Type B pancreatic cell (in vitro differentiated cells): ENCODE data around the gene CCDC80. TPM values are rescaled to one million over a fixed set of nuclear protein-coding genes. Genes with fewer than 3 reads are reported as not detected.

Source experiments
- DNase-seq: peaks from one replicate; pipeline ENCODE4 v3.0.0; 2021; ENCODE audit warnings: mixed read lengths; ENCODE audit not compliant: unreplicated experiment; ENCODE audit errors: extremely low spot score
- H3K27ac Mint-ChIP-seq: 2 replicates; pipeline ENCODE4 v1.8.0; 2021; ENCODE audit warnings: mild to moderate bottlenecking, mixed read lengths
- H3K27me3 Mint-ChIP-seq: 2 replicates; pipeline ENCODE4 v1.8.0; 2021; ENCODE audit warnings: mixed read lengths
- H3K36me3 Mint-ChIP-seq: 2 replicates; pipeline ENCODE4 v1.8.0; 2021; ENCODE audit warnings: mixed read lengths
- H3K4me1 Mint-ChIP-seq: one replicate; pipeline ENCODE4 v1.8.0; 2021; ENCODE audit warnings: mixed read lengths; ENCODE audit not compliant: unreplicated experiment
- H3K4me3 Mint-ChIP-seq: 2 replicates; pipeline ENCODE4 v1.8.0; 2021; ENCODE audit warnings: mild to moderate bottlenecking, mixed read lengths
- H3K9me3 Mint-ChIP-seq: 2 replicates; pipeline ENCODE4 v1.8.0; 2021; ENCODE audit warnings: mixed read lengths
- total RNA-seq: library from RNA; stranded (reverse); gene quantifications from 2 replicates; pipeline ENCODE4 v1.2.1, GENCODE V29; 2021; ENCODE audit warnings: low replicate concordance
- TF ChIP-seq, protein P1 (sequence below): fragments of 200-600 bp; sonication (generic); conservative IDR thresholded peaks from 2 replicates; pipeline ENCODE4 v1.5.0; 2021; ENCODE audit warnings: antibody characterized with exemption, mild to moderate bottlenecking

CCDC80 gene
- total RNA-seq, 1 donor from 2014 or later: 174 TPM

DNA sequence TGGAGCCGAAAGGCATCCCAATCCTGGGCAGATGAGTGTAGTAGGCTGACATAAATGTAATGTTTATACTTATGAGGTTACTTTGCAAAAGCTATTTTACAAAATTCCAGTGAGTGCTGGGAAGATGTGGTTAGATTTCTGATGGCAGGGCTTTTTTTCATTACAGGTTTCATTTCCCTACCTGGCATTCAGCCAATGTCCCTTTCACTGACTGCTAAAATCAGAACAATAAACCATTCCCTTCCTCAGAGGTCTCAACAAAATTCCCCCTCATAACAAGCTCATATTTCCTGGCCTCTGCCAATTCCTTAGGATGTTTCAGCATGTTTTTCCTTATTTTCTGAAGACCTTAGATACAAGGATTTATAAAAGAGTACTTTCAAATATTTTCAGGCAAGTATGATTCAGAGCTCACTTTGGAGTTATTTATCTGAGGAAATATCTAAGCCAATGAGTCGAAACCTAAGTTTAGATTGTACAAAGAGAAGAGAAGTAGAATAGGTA lies 40.9 kb upstream of the CCDC80 start:
- H3K27me3 Mint-ChIP-seq: no peaks in the 10 kb centered on the region
- H3K4me3 Mint-ChIP-seq: no peak overlapping the region
- TF ChIP-seq, protein P1, sequence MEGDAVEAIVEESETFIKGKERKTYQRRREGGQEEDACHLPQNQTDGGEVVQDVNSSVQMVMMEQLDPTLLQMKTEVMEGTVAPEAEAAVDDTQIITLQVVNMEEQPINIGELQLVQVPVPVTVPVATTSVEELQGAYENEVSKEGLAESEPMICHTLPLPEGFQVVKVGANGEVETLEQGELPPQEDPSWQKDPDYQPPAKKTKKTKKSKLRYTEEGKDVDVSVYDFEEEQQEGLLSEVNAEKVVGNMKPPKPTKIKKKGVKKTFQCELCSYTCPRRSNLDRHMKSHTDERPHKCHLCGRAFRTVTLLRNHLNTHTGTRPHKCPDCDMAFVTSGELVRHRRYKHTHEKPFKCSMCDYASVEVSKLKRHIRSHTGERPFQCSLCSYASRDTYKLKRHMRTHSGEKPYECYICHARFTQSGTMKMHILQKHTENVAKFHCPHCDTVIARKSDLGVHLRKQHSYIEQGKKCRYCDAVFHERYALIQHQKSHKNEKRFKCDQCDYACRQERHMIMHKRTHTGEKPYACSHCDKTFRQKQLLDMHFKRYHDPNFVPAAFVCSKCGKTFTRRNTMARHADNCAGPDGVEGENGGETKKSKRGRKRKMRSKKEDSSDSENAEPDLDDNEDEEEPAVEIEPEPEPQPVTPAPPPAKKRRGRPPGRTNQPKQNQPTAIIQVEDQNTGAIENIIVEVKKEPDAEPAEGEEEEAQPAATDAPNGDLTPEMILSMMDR: no peak
- no peaks in the 10 kb centered on the region for H3K36me3 Mint-ChIP-seq
- no peaks in the 10 kb centered on the region for H3K9me3 Mint-ChIP-seq
- DNase-seq: no peak
- no peak overlapping the region for H3K27ac Mint-ChIP-seq
- peaks cover 35% of the 10 kb centered on the region for H3K4me1 Mint-ChIP-seq

DNA sequence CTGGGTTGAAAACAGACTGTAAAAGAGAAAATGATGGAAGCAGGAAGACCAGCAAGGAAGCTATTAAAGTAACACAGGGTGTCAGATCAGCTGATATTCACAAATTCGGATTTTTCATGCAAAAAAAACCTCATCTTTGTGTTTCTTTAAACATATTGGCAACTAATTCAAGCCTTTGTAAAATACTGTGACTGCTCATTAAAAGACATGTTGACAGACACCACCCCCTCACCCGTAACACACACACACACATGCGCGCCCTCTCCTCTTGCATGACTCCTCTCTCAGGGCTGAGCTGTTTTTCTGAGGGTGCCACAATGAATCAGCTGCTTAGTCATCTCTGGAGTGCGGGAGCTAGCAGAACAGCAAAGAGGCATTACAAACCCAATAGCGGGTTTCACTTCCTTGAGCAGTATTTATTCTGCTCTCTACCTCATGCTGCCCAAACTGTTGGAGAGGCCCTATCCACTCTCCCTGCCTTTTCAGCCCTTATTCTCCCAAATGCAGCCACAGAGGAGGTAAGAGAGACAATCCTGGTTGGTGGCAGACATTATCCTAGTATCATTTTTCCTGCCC lies 35.8 kb upstream of the CCDC80 start:
- DNase-seq: no peak
- peak overlapping the region; percentile 34 for H3K4me3 Mint-ChIP-seq
- TF ChIP-seq, protein P1: no peak
- peak overlapping the region; percentile 80 for H3K27ac Mint-ChIP-seq
- no peaks in the 10 kb centered on the region for H3K27me3 Mint-ChIP-seq
- peaks cover 60% of the 10 kb centered on the region for H3K4me1 Mint-ChIP-seq
- H3K36me3 Mint-ChIP-seq: no peaks in the 10 kb centered on the region
- no peaks in the 10 kb centered on the region for H3K9me3 Mint-ChIP-seq

DNA sequence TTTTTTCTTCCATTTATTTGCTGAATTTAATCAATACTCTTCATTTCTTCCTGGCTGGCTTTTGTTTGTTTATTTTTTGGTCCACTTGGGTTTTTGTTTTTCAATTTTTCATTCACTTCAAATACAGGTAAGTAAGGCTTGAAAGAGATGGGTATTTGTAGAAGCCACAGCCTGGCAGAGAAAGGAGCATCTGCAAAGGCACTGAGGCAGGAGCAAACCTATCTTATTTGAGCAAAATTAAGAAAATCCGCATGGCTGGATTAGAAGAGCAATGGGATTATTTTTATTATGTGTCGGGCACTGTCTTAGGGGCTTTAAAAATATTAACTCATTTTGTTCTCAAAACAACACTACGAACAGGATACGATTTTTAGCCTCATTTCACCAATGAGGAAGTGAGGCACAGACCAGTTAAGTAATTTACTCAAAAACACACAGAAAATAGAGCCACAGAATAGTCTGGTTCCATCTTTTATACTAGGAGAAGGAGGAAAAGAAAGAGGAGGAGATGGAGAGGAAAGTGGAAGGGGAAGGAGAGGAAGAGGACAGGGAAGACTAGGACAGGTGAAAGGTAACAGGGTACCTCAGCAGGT lies 35.1 kb upstream of the CCDC80 start:
- no peaks in the 10 kb centered on the region for H3K36me3 Mint-ChIP-seq
- no peak for DNase-seq
- no peaks in the 10 kb centered on the region for H3K27me3 Mint-ChIP-seq
- H3K9me3 Mint-ChIP-seq: no peaks in the 10 kb centered on the region
- H3K27ac Mint-ChIP-seq: no peak overlapping the region
- H3K4me3 Mint-ChIP-seq: no peak overlapping the region
- TF ChIP-seq, protein P1: no peak
- peaks cover 60% of the 10 kb centered on the region for H3K4me1 Mint-ChIP-seq

DNA sequence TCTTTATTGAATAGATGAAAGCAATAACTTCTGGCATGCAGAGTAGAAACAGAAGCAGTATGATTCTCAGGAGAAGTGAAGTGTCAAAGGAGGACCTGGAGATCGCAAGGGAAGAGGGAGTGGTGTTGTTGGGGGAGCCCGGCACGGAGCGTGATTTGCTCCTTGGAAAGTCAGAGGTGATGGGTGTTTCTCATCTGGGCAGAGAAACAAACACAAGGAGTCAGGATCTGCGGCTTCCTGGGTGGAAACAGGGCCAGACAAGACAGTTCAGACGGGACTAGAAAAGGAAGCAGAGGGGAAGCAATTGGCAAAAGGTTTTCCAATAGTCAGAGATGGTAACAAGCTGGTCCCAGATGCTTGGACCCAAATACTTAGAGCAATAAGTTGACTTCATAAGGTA lies 34.4 kb upstream of the CCDC80 start:
- Mint-ChIP-seq H3K4me1 (peaks cover 60% of the 10 kb centered on the region), H3K9me3 (no peaks in the 10 kb centered on the region), H3K36me3 (no peaks in the 10 kb centered on the region), H3K4me3 (no peak overlapping the region), H3K27me3 (no peaks in the 10 kb centered on the region), H3K27ac (no peak overlapping the region)
- TF ChIP-seq, protein P1: no peak
- DNase-seq: no peak

DNA sequence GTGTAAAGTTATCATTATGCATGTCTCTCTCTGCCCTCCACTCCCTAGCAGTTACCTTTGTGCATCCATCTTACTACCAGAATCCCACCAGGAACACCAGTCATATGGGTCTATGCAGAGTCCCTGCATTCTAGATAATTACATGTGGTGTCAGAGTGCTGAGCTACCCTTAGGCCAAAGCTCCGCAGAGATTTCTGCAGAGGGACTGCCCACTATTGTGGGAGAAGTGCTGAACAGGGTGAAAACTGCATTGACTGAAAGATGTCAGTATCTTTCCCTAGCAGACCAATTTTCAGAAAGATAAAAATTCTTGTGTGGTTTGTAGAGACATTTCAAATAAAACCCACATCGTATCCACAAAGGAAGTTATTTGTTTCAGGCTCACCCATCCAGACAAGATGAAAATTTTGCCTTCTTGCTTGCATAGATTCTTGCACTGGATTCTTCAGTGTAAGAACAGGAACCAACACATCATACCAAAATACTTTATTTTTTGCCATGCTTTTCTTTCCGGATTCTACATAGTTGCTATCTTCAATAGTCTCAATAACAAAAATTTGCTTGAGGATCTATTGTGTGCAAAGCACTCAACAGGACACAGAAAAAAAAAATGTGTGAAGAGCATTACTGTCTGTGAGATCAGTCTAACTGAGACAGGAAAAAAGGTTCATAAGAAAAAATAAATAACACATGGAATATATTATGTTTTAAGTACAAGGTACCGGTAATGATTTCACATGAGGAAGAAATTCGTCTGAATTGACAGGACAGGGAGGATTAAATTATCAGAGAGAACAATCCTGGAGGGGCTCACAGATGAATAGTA lies 32.0 kb upstream of the CCDC80 start:
- peak overlapping the region; percentile 81 for H3K27ac Mint-ChIP-seq
- no peaks in the 10 kb centered on the region for H3K36me3 Mint-ChIP-seq
- no peaks in the 10 kb centered on the region for H3K9me3 Mint-ChIP-seq
- DNase-seq: no peak
- peaks cover 52% of the 10 kb centered on the region for H3K4me1 Mint-ChIP-seq
- peak overlapping the region; percentile 2 for H3K4me3 Mint-ChIP-seq
- TF ChIP-seq, protein P1: no peak
- H3K27me3 Mint-ChIP-seq: no peaks in the 10 kb centered on the region
